AG04449 (cell line): ENCODE results near the gene WDFY4.

Experiments
- CTCF ChIA-PET: fragments of 350-600 bp; formaldehyde crosslinking; extraction: SDS; loops from one replicate; lab custom pipeline; 2021; ENCODE audit warnings: antibody characterized with exemption; lab: Yijun Ruan, JAX
- POLR2A ChIA-PET: fragments of 400-600, 350-600 bp; formaldehyde crosslinking; extraction: SDS; loops from one replicate; lab custom pipeline; 2020; ENCODE audit warnings: antibody characterized with exemption, inconsistent platforms; lab: Yijun Ruan, JAX
- DNase-seq: peaks from one replicate; pipeline ENCODE4 v3.0.0-alpha.2; 2010; ENCODE audit warnings: low read depth, low spot score
- H3K4me3 ChIP-seq: 2 replicates; pipeline ENCODE4 v1.5.1; 2011; ENCODE audit warnings: low read depth, mild to moderate bottlenecking, control low read depth, low read length
- CTCF ChIP-seq: IDR thresholded peaks from one replicate; pipeline ENCODE4 v1.5.1; 2011; ENCODE audit warnings: mild to moderate bottlenecking, moderate library complexity, low read length, control low read depth, inconsistent platforms; ENCODE audit not compliant: insufficient read depth; ENCODE audit errors: missing control alignments

WDFY4 gene

GRCh38 chr10:48932831-48933664, 248.4 kb downstream of the WDFY4 start:
- POLR2A ChIA-PET: no interaction called here
- no peak for DNase-seq
- no peak for TF ChIP-seq CTCF
- CTCF ChIA-PET: interaction anchor here (0.9 to 1.0 kb wide), 2 partner anchors 13 to 275 kb away, joined by 3 read pairs; no protein-coding TSS in a partner anchor
- H3K4me3 ChIP-seq: no peak overlapping the region

GRCh38 chr10:48934672-48935501, 250.2 kb downstream of the WDFY4 start:
- no peak for DNase-seq
- H3K4me3 ChIP-seq: no peak overlapping the region
- ChIA-PET CTCF (no interaction called here), POLR2A (no interaction called here)
- no peak for TF ChIP-seq CTCF

GRCh38 chr10:48935577-48935976, 250.9 kb downstream of the WDFY4 start:
- DNase-seq: no peak
- no peak overlapping the region for H3K4me3 ChIP-seq
- TF ChIP-seq CTCF: no peak
- POLR2A ChIA-PET: no interaction called here
- CTCF ChIA-PET: no interaction called here

GRCh38 chr10:48937796-48938195, 253.1 kb downstream of the WDFY4 start:
- ChIA-PET POLR2A (no interaction called here), CTCF (no interaction called here)
- no peak for TF ChIP-seq CTCF
- H3K4me3 ChIP-seq: no peak overlapping the region
- no peak for DNase-seq

- TF ChIP-seq CTCF: no peak
- no peak overlapping the region for H3K4me3 ChIP-seq
- CTCF ChIA-PET: no interaction called here
- POLR2A ChIA-PET: no interaction called here
- DNase-seq: no peak
Observed at GRCh38 chr10:48938281-48938680, 253.6 kb downstream of the WDFY4 start.

- TF ChIP-seq CTCF: no peak
- H3K4me3 ChIP-seq: no peak overlapping the region
- POLR2A ChIA-PET: no interaction called here
- no peak for DNase-seq
- CTCF ChIA-PET: interaction anchor here (0.6 kb wide), 1 partner anchor 14 kb away, joined by 3 read pairs; no protein-coding TSS in a partner anchor
Observed at GRCh38 chr10:48938990-48939536, 254.4 kb downstream of the WDFY4 start.
